HFF-Myc (cell line): ENCODE results near the gene NUDT8.

ENCODE experiments used
- DNase-seq: peaks from one replicate; pipeline ENCODE4 v3.0.0-alpha.2; 2011; ENCODE audit warnings: low read depth; ENCODE audit errors: extremely low read depth
- H3K4me3 ChIP-seq: replicated peaks from 2 replicates; pipeline ENCODE4 v1.5.1; 2011; ENCODE audit warnings: low read depth, mild to moderate bottlenecking, control low read depth, low read length
- CTCF ChIP-seq: IDR thresholded peaks from 2 replicates; pipeline ENCODE4 v1.5.1; 2012; ENCODE audit warnings: mild to moderate bottlenecking, low read depth, low read length, control low read depth; ENCODE audit errors: missing control alignments

Gene NUDT8

GRCh38 chr11:67584881-67585873 is 44.6 kb downstream of the NUDT8 start:
- peak overlapping the region; percentile 95 for H3K4me3 ChIP-seq
- TF ChIP-seq CTCF = no peak
- no peak for DNase-seq

- DNase-seq = no peak
- H3K4me3 ChIP-seq = peak overlapping the region; percentile 95
- TF ChIP-seq CTCF = no peak
Observed at GRCh38 chr11:67584205-67584880, 45.4 kb downstream of the NUDT8 start.

- peak within 1 kb of the TSS; percentile 95 for H3K4me3 ChIP-seq
- TF ChIP-seq CTCF = peak; percentile 49
- peak; percentile 58 for DNase-seq
Observed at GRCh38 chr11:67583247-67584204, 46.2 kb downstream of the NUDT8 start, which contains the start of gene GSTP1. GSTP1 (plus strand) TSS chr11:67583812; CDS start chr11:67583844, 32 bp downstream.

- no peak overlapping the region for H3K4me3 ChIP-seq
- no peak for DNase-seq
- no peak for TF ChIP-seq CTCF
Observed at GRCh38 chr11:67582011-67582410, 47.7 kb downstream of the NUDT8 start.

GRCh38 chr11:67581469-67581868 is 48.3 kb downstream of the NUDT8 start:
- H3K4me3 ChIP-seq = no peak overlapping the region
- no peak for DNase-seq
- TF ChIP-seq CTCF = no peak

GRCh38 chr11:67577951-67578350 is 51.8 kb downstream of the NUDT8 start:
- no peak for DNase-seq
- no peak for TF ChIP-seq CTCF

More at GRCh38 chr11:67577951-67578350, 51.8 kb downstream of the NUDT8 start:
- no peak overlapping the region for H3K4me3 ChIP-seq
